GM19240 (cell line): ENCODE results near the gene SMYD4.

Source experiments
- DNase-seq: peaks from one replicate; pipeline ENCODE4 v3.0.0; 2011; ENCODE audit warnings: low spot score; ENCODE audit not compliant: insufficient read length

SMYD4 gene

DNA sequence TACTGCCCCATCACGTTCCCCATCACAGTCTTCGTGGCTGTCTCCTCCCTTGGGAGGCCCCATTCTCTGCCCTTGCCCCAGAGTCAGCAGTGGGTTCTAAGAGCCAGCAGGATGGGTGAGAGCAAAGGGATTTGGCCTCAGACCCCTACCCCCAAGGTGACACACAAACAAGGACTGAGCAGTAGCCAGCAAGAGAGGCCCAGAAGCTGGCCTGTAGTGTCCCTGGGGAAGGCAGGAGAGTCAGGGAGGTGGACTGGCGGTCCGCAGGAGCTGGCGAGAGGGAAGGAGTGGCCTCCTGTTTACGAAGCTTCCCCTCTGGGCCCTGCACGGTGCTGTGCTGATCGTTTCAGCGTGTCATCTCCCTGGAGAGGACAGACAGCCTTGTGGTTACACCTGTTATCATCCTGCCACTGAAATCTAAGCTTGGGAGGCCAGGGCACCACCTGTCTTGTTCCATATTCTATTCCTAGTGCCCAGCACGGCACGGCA is 96.8 kb downstream of the SMYD4 start:
- no peak for DNase-seq

DNA sequence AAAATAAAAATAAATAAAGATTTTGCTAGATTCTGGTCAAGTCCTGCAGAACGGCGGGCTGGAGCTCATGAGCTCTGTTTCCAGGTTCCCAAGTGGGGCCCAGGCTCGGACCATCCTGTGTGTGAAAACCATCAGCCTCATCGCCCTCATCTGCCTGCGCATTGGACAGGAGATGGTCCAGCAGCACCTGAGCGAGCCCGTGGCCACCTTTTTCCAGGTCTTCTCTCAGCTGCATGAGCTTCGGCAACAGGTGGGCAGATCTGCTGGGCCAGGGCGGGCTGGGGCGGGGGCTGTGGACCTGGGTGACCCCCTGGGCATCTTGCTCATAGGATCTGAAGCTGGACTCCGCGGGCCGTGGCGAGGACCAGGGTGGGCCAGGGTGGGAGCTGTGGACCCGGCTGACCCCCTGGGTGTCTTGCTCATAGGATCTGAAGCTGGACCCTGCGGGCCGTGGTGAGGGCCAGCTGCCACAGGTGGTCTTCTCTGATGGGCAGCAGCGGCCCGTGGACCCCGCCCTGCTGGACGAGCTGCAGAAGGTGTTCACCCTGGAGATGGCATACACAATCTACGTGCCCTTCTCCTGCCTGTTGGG is 97.4 kb downstream of the SMYD4 start:
- DNase-seq, result no peak

DNA sequence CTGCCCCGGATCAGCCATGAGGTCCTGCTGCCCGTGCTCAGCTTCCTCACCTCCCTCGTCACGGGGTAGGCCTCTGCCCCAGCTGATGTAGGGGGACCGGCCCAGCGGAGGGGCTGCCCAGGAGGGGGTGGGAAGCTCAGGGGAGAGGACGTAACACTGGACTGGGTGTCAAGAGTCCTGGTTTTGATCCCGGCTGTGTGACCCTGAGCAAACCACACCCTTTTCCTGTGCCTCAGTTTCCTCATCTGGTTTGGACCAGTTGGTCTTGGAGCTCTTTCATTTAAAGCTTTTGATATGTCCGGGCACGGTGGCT is 98.6 kb downstream of the SMYD4 start:
- no peak for DNase-seq

DNA sequence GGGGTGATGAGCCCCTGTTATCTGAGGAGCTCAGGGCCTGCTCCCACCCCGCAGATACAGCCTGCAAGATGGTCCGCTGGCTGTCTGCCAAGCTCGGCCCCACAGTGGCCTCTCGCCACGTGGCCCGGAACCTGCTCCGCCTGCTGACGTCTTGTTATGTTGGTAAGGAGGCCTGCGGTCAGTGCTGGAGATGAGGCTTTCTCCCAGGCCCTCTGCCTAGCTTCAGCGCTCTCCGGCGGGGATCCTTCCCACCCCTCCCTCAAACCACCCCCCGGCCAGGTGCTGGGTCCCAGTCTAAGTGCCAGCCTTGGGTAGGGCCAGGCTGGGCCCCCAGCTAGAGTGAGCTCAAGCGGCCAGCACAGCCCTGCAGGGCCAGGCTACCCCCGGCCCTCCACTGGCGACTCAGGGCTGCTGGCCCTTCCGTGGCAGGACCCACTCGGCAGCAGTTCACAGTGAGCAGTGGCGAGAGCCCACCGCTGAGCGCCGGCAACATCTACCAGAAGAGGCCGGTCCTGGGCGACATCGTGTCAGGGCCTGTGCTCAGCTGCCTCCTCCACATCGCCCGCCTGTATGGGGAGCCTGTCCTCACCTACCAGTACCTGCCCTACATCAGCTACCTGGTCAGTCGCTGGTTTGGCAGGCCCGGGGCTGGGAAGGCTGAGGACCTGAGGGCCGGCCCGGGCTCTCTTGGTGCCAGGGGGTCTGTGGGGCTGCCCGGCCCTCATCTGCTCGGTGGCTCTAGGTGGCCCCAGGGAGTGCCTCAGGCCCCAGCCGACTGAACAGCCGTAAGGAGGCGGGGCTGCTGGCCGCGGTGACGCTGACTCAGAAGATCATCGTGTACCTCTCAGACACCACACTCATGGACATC is 99.1 kb downstream of the SMYD4 start:
- no peak for DNase-seq

DNA sequence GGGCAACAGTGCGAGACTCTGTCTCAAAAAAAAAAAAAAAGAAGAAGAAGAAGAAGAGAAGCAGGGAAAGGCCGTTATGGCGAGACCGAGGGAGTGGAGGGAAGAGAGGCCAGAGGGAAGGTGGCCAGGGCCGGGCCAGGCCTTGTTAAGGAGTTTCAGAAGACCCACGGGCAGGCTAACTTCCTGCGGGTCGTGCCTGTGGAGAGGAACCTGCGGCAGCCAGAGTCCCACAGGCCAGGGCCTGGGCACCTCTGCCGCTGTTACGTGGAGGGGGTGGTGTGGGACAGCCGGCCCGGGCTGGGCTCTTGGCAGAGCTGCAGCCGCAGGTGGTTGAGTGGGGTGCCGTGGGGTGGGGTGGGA is 99.8 kb downstream of the SMYD4 start:
- DNase-seq, result no peak
